ENCODE data around the gene CMC2.
A peak's percentile ranks its signal among the peaks of the same experiment; 100 is the strongest.

CMC2 gene

DNA sequence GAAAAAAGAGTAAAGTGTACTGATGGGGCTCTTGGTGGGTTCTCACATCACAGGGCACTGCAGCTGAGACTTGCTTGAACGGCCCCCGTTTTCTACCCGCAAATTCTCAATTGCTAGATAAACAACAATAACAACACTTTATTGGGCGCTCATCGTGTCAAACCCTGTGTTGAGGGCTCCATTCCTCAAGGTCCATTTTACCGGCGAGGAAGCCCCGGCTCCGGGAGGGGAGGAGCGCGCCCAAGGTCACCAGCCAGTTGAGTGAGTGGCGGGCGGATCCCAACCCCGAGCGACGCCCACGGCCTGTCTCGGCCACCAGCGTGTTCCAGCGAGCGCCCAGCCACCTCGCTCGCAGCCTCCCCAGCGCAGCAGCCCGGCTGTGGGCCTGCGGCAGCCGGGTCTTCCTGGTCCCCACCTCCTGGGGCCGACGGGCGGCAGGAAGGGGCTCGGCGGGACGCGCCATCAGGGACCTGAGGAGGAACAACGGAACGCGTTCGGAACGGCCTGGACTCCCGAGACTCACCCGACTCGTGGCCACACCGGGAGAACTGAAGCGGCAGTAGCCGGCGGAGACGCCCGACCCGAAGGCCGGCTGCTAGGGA, 373 bp downstream of the CMC2 start:
- Histone ChIP-seq H3K27me3 (ENCODE audit: control insufficient read depth, low read length) (no peaks in the 10 kb centered on the region), H3K79me2 (ENCODE audit: control insufficient read depth, low read length) (peaks cover 92% of the 10 kb centered on the region), H3F3A (ENCODE audit: control insufficient read depth, insufficient read depth) (peaks cover 5% of the 10 kb centered on the region; the same call in 1 of the 2 replicates), H3K9me2 (replicated peaks; ENCODE audit: control insufficient read depth, low read length) (no peaks in the 10 kb centered on the region), H4K20me1 (ENCODE audit: control insufficient read depth, insufficient read depth, low read depth, low read length) (peaks cover 34% of the 10 kb centered on the region), H3K27ac (ENCODE audit: low read depth, low read length) (peak overlapping the region; percentile 86), H3K4me3 (ENCODE audit: low read length) (peak overlapping the region; percentile 94), H3K9me3 (ENCODE audit: control insufficient read depth, insufficient read depth, low read length) (no peaks in the 10 kb centered on the region), H3K4me2 (ENCODE audit: low read length) (peak overlapping the region; percentile 84), H3K36me3 (ENCODE audit: control insufficient read depth, low read length) (peaks cover 46% of the 10 kb centered on the region), H3K4me1 (ENCODE audit: control insufficient read depth, low read length) (peaks cover 39% of the 10 kb centered on the region)
- TF ChIP-seq, protein P1, sequence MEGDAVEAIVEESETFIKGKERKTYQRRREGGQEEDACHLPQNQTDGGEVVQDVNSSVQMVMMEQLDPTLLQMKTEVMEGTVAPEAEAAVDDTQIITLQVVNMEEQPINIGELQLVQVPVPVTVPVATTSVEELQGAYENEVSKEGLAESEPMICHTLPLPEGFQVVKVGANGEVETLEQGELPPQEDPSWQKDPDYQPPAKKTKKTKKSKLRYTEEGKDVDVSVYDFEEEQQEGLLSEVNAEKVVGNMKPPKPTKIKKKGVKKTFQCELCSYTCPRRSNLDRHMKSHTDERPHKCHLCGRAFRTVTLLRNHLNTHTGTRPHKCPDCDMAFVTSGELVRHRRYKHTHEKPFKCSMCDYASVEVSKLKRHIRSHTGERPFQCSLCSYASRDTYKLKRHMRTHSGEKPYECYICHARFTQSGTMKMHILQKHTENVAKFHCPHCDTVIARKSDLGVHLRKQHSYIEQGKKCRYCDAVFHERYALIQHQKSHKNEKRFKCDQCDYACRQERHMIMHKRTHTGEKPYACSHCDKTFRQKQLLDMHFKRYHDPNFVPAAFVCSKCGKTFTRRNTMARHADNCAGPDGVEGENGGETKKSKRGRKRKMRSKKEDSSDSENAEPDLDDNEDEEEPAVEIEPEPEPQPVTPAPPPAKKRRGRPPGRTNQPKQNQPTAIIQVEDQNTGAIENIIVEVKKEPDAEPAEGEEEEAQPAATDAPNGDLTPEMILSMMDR (IDR thresholded peaks at IDR 0.05; ENCODE audit: low read depth, low read length, poor library complexity, severe bottlenecking): no peak
- TF ChIP-seq EZH2phosphoT487 (IDR thresholded peaks at IDR 0.05; ENCODE audit: borderline replicate concordance, low read length): no peak

DNA sequence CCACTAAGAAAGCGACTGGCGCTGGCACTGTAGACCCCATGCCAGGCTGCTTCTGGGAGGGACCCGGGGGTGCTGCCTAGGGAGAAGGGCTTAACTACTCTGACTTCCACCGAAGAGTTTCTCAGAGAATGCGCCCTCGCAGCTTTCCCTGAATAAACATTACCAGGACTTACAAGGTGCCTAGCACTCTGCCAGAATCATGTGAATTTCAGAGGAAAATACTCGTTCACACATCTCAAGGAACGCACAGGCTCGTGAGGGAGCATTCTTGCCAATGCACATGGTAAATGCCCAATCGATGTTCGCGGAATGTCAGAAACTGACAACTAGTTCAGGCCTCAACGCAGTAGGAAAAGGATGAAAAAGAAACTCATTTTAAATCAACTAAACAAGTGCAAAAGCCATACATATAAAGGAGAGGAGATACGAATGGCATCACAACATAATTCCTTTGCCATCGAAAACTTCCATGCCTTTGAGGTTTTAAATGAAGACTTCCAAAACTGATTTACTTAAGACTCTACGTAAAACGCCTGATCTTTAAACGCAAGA, 999 bp downstream of the CMC2 start:
- H3K79me2 ChIP-seq (ENCODE audit: control insufficient read depth, low read length): peaks cover 92% of the 10 kb centered on the region
- peak overlapping the region; percentile 84 for H3K4me2 ChIP-seq (ENCODE audit: low read length)
- H3K4me1 ChIP-seq (ENCODE audit: control insufficient read depth, low read length): peaks cover 42% of the 10 kb centered on the region
- peak overlapping the region; percentile 86 for H3K27ac ChIP-seq (ENCODE audit: low read depth, low read length)
- TF ChIP-seq, protein P1 (IDR thresholded peaks at IDR 0.05; ENCODE audit: low read depth, low read length, poor library complexity, severe bottlenecking): no peak
- no peaks in the 10 kb centered on the region for H3K27me3 ChIP-seq (ENCODE audit: control insufficient read depth, low read length)
- peaks cover 34% of the 10 kb centered on the region for H4K20me1 ChIP-seq (ENCODE audit: control insufficient read depth, insufficient read depth, low read depth, low read length)
- H3K4me3 ChIP-seq (ENCODE audit: low read length): peak overlapping the region; percentile 94
- no peaks in the 10 kb centered on the region for H3K9me3 ChIP-seq (ENCODE audit: control insufficient read depth, insufficient read depth, low read length)
- H3K36me3 ChIP-seq (ENCODE audit: control insufficient read depth, low read length): peaks cover 43% of the 10 kb centered on the region
- H3F3A ChIP-seq (ENCODE audit: control insufficient read depth, insufficient read depth): peaks cover 5% of the 10 kb centered on the region; the same call in 1 of the 2 replicates
- no peaks in the 10 kb centered on the region for H3K9me2 ChIP-seq (replicated peaks; ENCODE audit: control insufficient read depth, low read length)

DNA sequence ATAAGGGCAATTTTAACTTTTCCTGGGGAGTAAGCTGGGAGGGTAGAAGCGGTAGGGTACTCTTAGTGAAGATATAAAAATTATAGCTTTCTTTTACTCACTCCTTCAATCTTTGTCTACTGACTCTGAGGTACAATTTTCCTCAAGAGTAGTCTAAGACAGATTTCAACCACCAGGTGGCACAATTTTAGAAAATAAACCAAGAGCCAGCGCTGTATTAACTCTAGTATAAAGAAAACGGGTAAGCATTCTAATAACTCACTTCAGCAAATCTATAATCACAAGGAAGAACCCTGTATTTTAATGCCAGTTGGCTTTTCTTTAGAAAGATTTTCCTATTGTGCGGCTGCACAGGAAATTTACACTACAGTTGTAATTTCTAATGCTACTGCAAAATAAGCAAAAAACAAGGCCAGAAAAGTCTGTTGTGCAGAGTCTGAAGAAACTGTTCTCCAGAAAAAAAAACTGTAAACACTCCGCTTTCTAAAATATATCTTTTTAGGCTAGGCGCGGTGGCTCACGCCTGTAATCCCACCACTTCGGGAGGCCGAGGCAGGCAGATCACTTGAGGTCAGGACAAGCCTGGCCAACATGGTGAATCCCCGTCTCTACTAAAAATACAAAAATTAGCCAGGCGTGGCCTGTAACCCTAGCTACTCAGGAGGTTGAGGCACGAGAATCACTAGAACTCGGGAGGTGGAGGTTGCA, 1.9 kb downstream of the CMC2 start:
- H3K27me3 ChIP-seq (ENCODE audit: control insufficient read depth, low read length): no peaks in the 10 kb centered on the region
- peak overlapping the region; percentile 84 for H3K4me2 ChIP-seq (ENCODE audit: low read length)
- peaks cover 46% of the 10 kb centered on the region for H3K4me1 ChIP-seq (ENCODE audit: control insufficient read depth, low read length)
- H3K9me2 ChIP-seq (replicated peaks; ENCODE audit: control insufficient read depth, low read length): no peaks in the 10 kb centered on the region
- peaks cover 5% of the 10 kb centered on the region; the same call in 1 of the 2 replicates for H3F3A ChIP-seq (ENCODE audit: control insufficient read depth, insufficient read depth)
- peak overlapping the region; percentile 54 for H3K4me3 ChIP-seq (ENCODE audit: low read length)
- no peak overlapping the region for H3K27ac ChIP-seq (ENCODE audit: low read depth, low read length)
- no peak for TF ChIP-seq EZH2phosphoT487 (IDR thresholded peaks at IDR 0.05; ENCODE audit: borderline replicate concordance, low read length)
- TF ChIP-seq, protein P1 (IDR thresholded peaks at IDR 0.05; ENCODE audit: low read depth, low read length, poor library complexity, severe bottlenecking): peak; percentile 62
- H3K79me2 ChIP-seq (ENCODE audit: control insufficient read depth, low read length): peaks cover 92% of the 10 kb centered on the region
- H4K20me1 ChIP-seq (ENCODE audit: control insufficient read depth, insufficient read depth, low read depth, low read length): peaks cover 35% of the 10 kb centered on the region
- no peaks in the 10 kb centered on the region for H3K9me3 ChIP-seq (ENCODE audit: control insufficient read depth, insufficient read depth, low read length)
- H3K36me3 ChIP-seq (ENCODE audit: control insufficient read depth, low read length): peaks cover 37% of the 10 kb centered on the region
